K562 (cell line): ENCODE measurements around the gene CCDC138. TPM values are rescaled to one million over a fixed set of nuclear protein-coding genes. Genes with fewer than 3 reads are reported as not detected.

Source experiments
- CREB1 ChIP-seq, 2 experiments: sonication (generic) in 1 of 2; formaldehyde crosslinking in 1 of 2; IDR thresholded peaks; 2 replicates each; pipeline versions ENCODE4 v1.6.1 to v1.8.0; 2012 to 2022; ENCODE audit warnings: inconsistent platforms in 1 of 2, mild to moderate bottlenecking in 1 of 2, missing genetic modification reagents in 1 of 2, moderate library complexity in 1 of 2
- EGR1 ChIP-seq: fragments of 450-650 bp; conservative IDR thresholded peaks from 2 replicates; pipeline ENCODE4 v1.6.1; 2017; ENCODE audit warnings: mild to moderate bottlenecking
- ETV6 ChIP-seq, 3 experiments: fragments of 150-350 bp in 1 of 3; sonication (generic) in 1 of 3; formaldehyde crosslinking in 1 of 3; IDR thresholded peaks; 2 replicates each; pipeline versions ENCODE4 v1.6.1 to v1.8.0; 2014 to 2022; ENCODE audit warnings: borderline replicate concordance in 2 of 3, low read depth in 2 of 3, antibody characterized with exemption in 1 of 3, low read length in 1 of 3, mild to moderate bottlenecking in 1 of 3, missing genetic modification reagents in 1 of 3
- GABPA ChIP-seq: fragments of 200-800 bp; sonication (Bioruptor generic); conservative IDR thresholded peaks from 2 replicates; pipeline ENCODE4 v1.6.1; 2016; ENCODE audit warnings: low read depth, missing genetic modification characterization, missing compliant biosample characterization
- KLF10 ChIP-seq: fragments of 250-450 bp; sonication (Bioruptor Pico); IDR thresholded peaks from 2 replicates; pipeline ENCODE4 v1.6.1; 2021; ENCODE audit warnings: matching md5 sums
- MIER1 ChIP-seq: fragments of 450-650 bp; IDR thresholded peaks from 2 replicates; pipeline ENCODE4 v1.6.1; 2016; ENCODE audit warnings: antibody characterized with exemption, mild to moderate bottlenecking, low read depth
- MYC ChIP-seq, 2 experiments: fragments of 250-450 bp in 1 of 2; sonication (Bioruptor Pico) in 1 of 2; IDR thresholded peaks; 2 replicates each; pipeline versions ENCODE4 v1.5.1 to v1.6.1; 2012 to 2021; ENCODE audit warnings: low read depth in 2 of 2, borderline replicate concordance in 1 of 2, improper control_type of control experiment in 1 of 2, low read length in 1 of 2, mild to moderate bottlenecking in 1 of 2, moderate library complexity in 1 of 2
- PHTF2 ChIP-seq: fragments of 250-450 bp; sonication (Bioruptor Pico); IDR thresholded peaks from 2 replicates; pipeline ENCODE4 v1.5.0; 2021; ENCODE audit warnings: mild to moderate bottlenecking
- POLR2AphosphoS5 ChIP-seq: IDR thresholded peaks from 2 replicates; pipeline ENCODE4 v1.6.1; 2011; ENCODE audit warnings: mild to moderate bottlenecking, low read depth, low read length, moderate library complexity; ENCODE audit not compliant: control insufficient read depth, insufficient read depth
- TARDBP ChIP-seq: fragments of 450-650 bp; IDR thresholded peaks from 2 replicates; pipeline ENCODE4 v1.6.1; 2016
- THRAP3 ChIP-seq: fragments of 450-650 bp; IDR thresholded peaks from 2 replicates; pipeline ENCODE4 v1.6.1; 2016; ENCODE audit warnings: mild to moderate bottlenecking, inconsistent platforms, borderline replicate concordance
- ZBTB7A ChIP-seq: IDR thresholded peaks from 2 replicates; pipeline ENCODE4 v1.6.1; 2011; ENCODE audit warnings: low read depth, mild to moderate bottlenecking, low read length, moderate library complexity, borderline replicate concordance; ENCODE audit not compliant: control insufficient read depth
- ZNF184 ChIP-seq: sonication (generic); formaldehyde crosslinking; IDR thresholded peaks from 2 replicates; pipeline ENCODE4 v1.5.0; 2020; ENCODE audit warnings: missing genetic modification reagents
- ZNF324 ChIP-seq: fragments of 250-450 bp; sonication (Bioruptor Pico); IDR thresholded peaks from 2 replicates; pipeline ENCODE4 v1.4.0; 2020; ENCODE audit warnings: mild to moderate bottlenecking
- polyA plus RNA-seq, 8 experiments: library from polyadenylated mRNA; depleted of rRNA in 4 of 8; stranded (reverse) in 5 of 8; unstranded in 3 of 8; fragments of >200 nt; fragmentation: Nextera tagmentation in 2 of 8; fragmentation: Illumina TruSeq in 1 of 8; extraction: Ambion mirVana in 2 of 8; extraction: Trizol in 1 of 8; gene quantifications; 2 replicates each; pipeline versions ENCODE4 v1.2.1 to v1.2.3, GENCODE V29; 2011 to 2014; ENCODE audit warnings: inconsistent platforms in 1 of 8, missing spikeins in 1 of 8
- total RNA-seq, 7 experiments: library from RNA; depleted of rRNA in 6 of 7; stranded (reverse); fragments of >200 nt in 6 of 7; fragmentation: Illumina TruSeq in 2 of 7; extraction: Trizol in 2 of 7; gene quantifications; 2 replicates each; pipeline versions ENCODE4 v1.2.1 to v1.2.3, GENCODE V29; 2011 to 2021; ENCODE audit warnings: low replicate concordance in 1 of 7
- TF ChIP-seq, protein P1 (sequence below), 2 experiments: IDR thresholded peaks; 2 replicates each; pipeline ENCODE4 v1.6.1; 2012; ENCODE audit warnings: improper control_type of control experiment in 2 of 2, low read depth in 2 of 2, low read length in 2 of 2, borderline replicate concordance in 1 of 2
- TF ChIP-seq, protein P2 (sequence below): fragments of 450-650 bp; IDR thresholded peaks from 2 replicates; pipeline ENCODE4 v1.6.1; 2016; ENCODE audit warnings: mild to moderate bottlenecking
- TF ChIP-seq, protein P3 (sequence below): fragments of 250-450 bp; sonication (Bioruptor Pico); IDR thresholded peaks from 2 replicates; pipeline ENCODE4 v1.5.0; 2020; ENCODE audit warnings: mild to moderate bottlenecking

Gene CCDC138
- total and polyA plus RNA-seq, 9 of the 15 experiments (the other 6 are each of a cell fraction or from before 2014, with no cell fraction given), result 17.5 to 44.6 (median 26.7) TPM

DNA sequence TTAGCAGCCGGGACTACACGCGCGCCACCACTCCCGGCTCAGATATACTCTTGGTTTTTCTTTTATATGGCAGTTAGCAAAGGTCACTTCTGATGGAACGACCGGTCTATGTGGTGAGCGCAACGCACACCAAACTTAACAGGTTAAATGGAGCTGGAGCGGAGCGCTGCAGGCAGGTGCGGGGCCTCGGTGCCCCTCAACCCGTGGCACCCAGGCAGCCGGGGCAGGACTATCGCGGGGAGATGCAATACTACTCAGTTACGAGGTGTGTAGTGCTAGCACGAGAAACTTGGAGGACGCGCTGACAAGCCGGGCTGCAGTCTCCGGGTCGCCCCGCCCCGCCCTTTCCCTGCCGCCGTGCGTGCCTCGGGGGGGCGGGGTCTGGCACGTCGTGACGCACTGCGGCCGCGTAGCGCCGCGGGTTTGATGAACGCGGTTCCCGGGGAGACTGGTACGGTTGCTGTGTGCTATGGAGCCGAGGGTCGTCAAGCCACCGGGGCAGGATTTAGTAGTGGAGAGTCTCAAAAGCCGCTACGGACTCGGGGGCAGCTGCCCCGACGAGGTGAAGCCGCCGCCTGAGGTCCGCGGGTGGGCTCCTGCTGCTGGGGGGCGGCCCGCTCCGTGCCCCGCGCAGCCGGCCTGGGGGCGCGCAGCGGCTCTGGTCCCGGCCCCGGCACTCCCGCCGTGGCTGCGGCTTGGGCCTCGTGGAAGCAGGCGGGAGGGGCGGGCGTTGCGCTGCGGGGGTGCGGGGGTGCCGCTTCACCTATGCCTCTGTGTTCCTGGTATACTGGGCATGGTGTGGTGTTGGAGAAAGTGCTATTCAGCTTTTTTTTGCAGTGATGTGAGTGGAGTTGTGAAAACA lies at the start of gene CCDC138 (continued):
- TF ChIP-seq GABPA (no peak), MYC (IDR thresholded peaks at IDR 0.05; ENCODE audit: low read depth, low read length) (peak; percentile 63; the same call in 1 of the 2 replicates), MYC (CRISPR knock-in tag; IDR thresholded peaks at IDR 0.05; ENCODE audit: borderline replicate concordance, low read depth) (no peak), ETV6 (IDR thresholded peaks at IDR 0.05; ENCODE audit: borderline replicate concordance in 1 of 2, low read depth in 2 of 2, low read length in 1 of 2) (no peak), ETV6 (CRISPR knock-in tag; IDR thresholded peaks at IDR 0.05; ENCODE audit: borderline replicate concordance) (no peak), CREB1 (IDR thresholded peaks at IDR 0.05) (peak; percentile 76), CREB1 (CRISPR knock-in tag; IDR thresholded peaks at IDR 0.05) (peak; percentile 87), KLF10 (no peak), ZBTB7A (peak; percentile 91), ZNF324 (no peak), POLR2AphosphoS5 (peak; percentile 79; the same call in 1 of the 2 replicates), TARDBP (no peak), PHTF2 (CRISPR knock-in tag) (no peak), MIER1 (no peak), ZNF184 (CRISPR knock-in tag) (no peak), THRAP3 (no peak), EGR1 (peak; percentile 75)
- TF ChIP-seq, protein P1, sequence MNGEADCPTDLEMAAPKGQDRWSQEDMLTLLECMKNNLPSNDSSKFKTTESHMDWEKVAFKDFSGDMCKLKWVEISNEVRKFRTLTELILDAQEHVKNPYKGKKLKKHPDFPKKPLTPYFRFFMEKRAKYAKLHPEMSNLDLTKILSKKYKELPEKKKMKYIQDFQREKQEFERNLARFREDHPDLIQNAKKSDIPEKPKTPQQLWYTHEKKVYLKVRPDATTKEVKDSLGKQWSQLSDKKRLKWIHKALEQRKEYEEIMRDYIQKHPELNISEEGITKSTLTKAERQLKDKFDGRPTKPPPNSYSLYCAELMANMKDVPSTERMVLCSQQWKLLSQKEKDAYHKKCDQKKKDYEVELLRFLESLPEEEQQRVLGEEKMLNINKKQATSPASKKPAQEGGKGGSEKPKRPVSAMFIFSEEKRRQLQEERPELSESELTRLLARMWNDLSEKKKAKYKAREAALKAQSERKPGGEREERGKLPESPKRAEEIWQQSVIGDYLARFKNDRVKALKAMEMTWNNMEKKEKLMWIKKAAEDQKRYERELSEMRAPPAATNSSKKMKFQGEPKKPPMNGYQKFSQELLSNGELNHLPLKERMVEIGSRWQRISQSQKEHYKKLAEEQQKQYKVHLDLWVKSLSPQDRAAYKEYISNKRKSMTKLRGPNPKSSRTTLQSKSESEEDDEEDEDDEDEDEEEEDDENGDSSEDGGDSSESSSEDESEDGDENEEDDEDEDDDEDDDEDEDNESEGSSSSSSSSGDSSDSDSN (IDR thresholded peaks at IDR 0.05; ENCODE audit: borderline replicate concordance in 1 of 2, low read depth in 2 of 2, low read length in 2 of 2), result peak in 1 of 2 experiments; percentile 39; a peak in 2 of 4 replicates
- TF ChIP-seq, protein P2, sequence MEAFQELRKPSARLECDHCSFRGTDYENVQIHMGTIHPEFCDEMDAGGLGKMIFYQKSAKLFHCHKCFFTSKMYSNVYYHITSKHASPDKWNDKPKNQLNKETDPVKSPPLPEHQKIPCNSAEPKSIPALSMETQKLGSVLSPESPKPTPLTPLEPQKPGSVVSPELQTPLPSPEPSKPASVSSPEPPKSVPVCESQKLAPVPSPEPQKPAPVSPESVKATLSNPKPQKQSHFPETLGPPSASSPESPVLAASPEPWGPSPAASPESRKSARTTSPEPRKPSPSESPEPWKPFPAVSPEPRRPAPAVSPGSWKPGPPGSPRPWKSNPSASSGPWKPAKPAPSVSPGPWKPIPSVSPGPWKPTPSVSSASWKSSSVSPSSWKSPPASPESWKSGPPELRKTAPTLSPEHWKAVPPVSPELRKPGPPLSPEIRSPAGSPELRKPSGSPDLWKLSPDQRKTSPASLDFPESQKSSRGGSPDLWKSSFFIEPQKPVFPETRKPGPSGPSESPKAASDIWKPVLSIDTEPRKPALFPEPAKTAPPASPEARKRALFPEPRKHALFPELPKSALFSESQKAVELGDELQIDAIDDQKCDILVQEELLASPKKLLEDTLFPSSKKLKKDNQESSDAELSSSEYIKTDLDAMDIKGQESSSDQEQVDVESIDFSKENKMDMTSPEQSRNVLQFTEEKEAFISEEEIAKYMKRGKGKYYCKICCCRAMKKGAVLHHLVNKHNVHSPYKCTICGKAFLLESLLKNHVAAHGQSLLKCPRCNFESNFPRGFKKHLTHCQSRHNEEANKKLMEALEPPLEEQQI, result no peak
- TF ChIP-seq, protein P3, sequence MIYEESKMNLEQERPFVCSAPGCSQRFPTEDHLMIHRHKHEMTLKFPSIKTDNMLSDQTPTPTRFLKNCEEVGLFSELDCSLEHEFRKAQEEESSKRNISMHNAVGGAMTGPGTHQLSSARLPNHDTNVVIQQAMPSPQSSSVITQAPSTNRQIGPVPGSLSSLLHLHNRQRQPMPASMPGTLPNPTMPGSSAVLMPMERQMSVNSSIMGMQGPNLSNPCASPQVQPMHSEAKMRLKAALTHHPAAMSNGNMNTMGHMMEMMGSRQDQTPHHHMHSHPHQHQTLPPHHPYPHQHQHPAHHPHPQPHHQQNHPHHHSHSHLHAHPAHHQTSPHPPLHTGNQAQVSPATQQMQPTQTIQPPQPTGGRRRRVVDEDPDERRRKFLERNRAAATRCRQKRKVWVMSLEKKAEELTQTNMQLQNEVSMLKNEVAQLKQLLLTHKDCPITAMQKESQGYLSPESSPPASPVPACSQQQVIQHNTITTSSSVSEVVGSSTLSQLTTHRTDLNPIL (CRISPR knock-in tag), result no peak
